DMS79 treated with DMSO at 0.1 percent for 48 hours (cell line): Measurements from ENCODE around the gene C1orf174.
A peak's percentile ranks its signal among the peaks of the same experiment; 100 is the strongest.
"Not testable (repeated sequence)": the region's sequence is repeated elsewhere in the genome, so short reads cannot be mapped to it uniquely, and the experiment has no call there.

Experiments used
- DNase-seq: peaks from one replicate; lab custom pipeline; 2025; lab: John Stamatoyannopoulos, UW

C1orf174 gene

DNA sequence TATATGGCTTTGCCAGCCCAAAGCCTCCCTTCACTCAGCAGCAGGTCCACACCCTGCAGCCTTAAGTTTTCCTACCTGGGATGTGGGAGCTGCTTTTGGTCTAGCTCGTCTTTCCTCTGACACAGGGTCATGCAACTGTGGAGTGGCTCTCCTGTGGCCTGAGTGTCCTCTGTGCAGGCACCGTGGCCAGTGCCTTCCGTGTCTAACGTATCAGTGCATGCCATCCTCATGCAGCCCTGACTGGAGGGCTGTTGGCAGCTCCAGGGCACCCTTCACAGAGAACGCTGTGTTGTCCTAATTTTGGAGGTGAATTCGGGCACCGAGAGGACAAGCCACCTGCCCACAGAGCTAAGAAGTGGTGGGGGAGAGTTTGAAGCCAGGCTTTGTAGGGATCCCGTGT lies 25.7 kb upstream of the C1orf174 start:
- DNase-seq = no peak

DNA sequence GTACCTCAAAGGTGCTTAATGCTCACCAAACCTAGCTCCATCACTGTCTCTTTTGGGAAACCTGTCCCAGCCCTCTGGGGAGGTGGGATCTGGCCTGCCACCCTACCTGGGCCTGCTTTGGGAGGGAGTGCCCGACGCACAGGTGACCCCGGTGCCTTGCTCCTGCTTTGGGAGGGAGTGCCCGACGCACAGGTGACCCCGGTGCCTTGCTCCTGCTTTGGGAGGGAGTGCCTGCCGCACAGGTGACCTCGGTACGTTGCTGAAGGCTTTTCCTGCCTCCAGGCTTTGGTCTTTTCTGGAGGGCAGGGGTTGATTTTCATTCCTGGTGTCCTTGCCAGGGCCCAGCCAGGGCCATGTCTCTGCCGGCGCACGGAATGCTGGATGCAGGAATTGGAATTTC lies 25.2 kb upstream of the C1orf174 start:
- no peak for DNase-seq

DNA sequence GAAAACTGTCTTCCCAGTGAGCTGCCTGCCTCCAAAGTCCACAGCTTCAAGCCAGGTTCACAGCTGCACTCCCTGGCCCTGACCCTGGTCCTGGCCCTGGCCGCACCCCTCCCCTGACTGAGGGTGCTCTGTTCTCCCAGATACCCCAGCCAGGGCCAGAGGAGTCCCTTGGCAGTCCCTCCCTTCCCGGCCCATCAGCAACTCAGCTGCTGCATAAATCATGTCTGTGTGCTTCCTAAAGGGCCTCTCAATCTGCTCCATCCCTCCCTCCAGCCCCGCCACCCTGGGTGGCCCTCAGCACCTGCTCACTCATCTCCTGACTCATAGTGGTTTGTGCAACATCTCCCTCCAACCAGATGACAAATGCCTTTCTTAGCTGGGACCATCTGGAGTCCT lies 24.8 kb upstream of the C1orf174 start:
- DNase-seq = peak; percentile 32

DNA sequence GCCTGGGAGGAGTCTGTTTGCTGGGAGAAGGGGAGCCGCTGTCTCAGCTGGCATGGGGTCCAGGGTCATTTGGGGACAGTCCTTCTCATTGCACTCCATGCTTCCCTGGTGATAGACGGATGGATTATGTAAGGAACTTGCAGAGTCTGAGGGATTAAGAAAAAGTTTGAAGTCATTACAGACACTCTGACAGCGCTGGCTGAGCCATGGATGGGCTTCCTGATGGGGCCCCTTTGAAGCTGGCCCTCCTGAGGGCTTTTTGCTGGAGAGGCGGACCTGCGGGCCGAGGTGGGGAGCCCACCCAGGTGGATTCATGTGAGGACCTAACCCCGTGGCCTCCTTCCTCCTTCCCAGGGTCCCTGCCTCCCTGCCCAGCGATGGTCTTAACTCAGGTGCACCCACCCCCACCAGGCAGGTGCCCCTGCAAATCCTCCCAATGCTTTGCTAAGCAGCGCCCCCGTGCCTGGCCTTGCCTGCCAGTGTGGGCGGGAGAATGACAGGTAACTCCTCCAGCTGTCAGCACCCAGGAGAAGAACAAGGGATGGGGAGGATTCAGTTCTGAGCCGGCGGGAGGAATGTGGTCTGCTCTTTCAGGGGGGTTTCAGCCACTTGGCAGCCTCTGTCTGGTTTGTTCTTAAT lies 24.2 kb upstream of the C1orf174 start:
- no peak for DNase-seq

DNA sequence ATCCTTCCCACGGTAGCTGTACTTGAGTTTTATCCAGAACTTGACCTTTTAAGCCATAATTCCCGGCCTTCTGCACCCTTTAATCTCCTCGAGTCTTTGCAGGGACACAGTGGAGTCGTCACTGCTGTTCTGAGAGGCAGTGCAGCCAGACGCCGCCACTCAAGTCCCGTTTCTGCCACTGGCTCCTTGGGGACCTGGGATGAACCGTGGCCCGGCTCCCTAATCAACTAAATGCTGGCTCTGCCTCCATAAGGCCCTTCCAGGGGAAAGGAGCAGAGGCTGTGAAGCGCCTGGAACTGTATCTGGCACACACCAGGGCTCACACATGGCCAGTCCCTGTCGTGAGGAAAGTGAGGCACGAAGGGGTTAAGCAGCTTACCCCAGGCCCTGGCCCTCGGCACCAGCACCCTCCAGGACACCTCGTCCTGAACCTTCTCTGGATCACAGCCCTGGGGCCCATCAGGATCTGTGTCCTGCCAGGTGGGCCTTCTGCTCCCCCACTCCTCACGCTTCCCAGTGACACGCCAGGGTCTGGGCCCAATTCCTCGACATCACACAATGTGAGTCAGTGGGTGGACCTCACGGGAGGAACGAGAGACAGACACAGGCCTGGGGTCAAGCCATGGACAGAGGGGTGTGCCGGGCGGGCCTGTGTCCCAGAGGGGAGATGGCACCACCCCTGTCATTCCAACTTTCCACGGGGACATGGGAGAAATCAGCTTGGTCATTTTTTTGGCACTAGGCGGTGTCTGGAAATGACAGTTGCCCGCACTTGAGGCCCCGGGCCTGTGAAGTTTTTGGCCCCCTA lies 23.5 kb upstream of the C1orf174 start:
- no peak for DNase-seq

DNA sequence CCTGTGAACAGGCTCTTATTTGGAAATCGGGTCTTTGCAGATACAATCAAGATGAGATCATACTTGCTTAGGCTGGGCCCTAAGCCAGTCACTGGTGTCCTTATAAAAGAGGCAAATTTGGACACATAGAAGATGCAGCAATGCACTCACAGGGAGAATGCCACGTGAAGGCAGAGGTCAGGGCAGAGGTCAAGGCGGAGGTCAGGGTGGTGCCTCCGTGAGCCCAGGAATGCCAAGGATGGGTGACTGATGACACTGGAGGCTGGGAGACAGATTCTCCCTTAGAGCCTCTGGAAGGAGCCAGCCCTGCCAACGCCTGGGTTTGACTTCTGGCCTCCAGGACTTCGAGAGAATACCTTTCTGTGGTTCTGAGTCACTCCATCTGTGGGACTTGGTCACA lies 22.8 kb upstream of the C1orf174 start:
- no peak for DNase-seq

DNA sequence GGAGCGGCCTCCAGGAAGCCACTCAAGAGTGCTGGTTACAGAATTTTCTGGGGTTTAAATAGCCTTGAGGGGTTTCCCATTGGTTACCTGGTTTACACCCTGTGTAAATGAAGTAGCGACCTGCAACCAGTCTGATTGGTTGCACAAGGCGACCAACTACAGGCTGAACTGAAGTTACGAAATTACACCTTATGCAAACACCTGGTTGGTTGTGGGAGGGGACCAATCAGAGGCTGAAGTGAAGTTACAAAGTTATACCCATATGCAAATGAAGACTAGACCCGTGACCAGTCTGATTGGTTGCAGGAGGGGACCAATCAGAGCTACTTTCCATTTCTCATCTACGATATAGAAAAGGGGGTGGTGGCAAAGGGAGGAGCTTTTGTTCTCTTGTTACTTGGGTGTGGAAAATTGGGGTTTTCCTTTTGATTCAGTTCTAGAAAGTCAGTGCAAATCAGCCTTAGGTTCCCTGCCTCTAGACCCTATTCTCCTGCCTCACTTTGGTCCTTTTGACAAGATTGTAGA lies 22.2 kb upstream of the C1orf174 start:
- DNase-seq = no peak

DNA sequence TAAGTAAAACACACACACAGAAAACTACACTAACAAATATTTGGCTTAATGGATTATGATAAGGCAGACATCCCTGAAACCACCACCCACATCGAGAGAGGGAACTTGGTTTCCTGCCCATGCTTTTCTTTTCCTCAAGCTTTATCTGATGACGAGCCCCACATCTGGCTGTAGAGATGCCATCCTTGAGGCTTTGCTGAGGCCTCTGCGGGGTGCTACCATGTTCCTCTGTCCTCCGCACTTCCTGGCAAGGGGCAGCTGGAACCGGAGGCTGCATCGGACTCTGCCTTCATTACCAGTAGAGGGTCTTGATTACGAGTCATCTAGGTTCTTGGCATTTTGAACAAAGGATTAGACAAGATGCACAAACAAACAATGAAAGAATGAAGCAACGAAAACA lies 21.7 kb upstream of the C1orf174 start:
- no peak for DNase-seq

DNA sequence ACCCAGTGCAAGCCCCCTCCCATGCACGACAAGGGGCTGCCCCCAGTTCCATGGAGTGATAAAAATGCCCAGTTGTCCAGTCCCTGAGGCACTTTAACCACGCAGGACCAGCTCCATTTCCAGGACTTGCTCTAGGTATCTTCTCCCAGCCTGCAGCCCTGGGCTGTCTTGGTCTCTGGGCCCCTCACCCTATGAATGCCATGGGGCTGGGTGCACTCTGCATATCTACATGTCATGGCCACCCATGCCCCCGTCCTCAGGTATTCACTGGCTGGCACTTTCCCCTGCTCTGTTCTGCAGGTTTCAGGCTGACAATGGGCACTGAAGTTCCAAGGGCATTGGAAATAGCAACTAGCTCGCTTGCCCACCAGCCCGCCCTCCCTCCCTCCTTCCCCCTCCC lies 19.6 kb upstream of the C1orf174 start:
- DNase-seq = no peak

DNA sequence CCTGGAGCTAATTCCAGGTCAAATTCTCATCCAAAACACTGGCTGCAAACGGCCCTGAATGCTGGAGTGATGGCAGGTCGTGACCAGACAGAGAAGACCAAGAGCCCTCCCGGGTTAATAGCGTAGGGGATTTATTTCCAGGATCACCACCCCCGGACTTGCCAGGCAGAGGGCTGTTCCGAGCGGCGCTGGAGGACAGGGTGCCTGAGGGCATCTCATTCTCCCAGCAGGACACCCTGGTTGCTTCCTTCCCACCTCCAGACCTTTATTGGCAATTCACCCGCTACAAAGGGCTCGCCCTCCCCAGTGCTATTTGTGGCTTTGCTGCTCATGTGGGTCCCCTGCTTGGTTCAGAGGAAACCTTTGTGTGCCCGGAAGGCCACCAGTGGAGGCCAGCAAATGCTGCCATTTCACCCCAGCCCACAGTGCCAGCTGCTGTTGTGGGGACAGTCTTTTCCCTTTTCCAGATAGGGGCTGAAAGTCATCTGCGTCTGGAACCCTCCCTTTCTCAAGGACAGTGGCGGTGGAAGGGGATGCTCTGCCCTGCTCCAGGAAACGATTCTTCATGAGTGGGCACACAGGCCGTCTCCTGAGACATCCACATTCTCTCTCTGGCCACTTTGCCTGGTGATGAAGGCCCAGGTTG lies 19.0 kb upstream of the C1orf174 start:
- DNase-seq = no peak

DNA sequence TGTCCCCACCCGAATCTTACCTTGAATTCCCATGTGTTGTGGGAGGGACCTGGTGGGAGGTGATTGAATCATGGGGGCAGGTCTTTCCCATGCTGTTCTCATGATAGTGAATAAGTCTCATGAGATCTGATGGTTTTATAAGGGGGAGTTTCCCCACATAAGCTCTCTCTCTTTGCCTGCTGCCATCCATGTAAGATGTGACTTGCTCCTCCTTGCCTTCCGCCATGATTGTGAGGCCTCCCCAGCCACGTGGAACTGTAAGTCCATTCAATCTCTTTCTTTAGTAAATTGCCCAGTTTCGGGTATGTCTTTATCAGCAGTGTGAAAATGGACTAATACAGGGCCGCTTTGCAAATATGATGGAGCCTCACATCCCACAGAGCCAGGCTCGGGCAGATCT lies 18.3 kb upstream of the C1orf174 start:
- DNase-seq = not testable (repeated sequence)

DNA sequence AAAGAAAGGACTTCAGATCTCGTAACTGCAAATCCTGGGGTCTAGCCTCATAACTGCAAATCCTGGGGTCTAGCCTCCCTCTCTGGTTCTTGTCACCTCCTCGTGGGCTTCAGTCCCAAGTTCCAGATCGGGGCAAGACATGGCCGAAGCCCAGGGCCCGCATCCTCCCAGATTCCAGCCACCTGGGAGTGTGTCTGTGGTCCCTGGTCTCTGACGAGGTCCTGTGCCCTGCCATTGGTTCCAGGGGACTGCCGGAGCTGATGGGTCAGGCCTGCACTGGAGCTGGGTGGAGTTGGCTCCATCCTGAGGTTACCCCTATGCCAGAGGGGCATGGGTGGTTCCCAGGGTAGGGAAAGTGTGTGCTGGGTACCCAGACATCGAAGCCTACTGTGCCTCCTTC lies 17.7 kb upstream of the C1orf174 start:
- no peak for DNase-seq

DNA sequence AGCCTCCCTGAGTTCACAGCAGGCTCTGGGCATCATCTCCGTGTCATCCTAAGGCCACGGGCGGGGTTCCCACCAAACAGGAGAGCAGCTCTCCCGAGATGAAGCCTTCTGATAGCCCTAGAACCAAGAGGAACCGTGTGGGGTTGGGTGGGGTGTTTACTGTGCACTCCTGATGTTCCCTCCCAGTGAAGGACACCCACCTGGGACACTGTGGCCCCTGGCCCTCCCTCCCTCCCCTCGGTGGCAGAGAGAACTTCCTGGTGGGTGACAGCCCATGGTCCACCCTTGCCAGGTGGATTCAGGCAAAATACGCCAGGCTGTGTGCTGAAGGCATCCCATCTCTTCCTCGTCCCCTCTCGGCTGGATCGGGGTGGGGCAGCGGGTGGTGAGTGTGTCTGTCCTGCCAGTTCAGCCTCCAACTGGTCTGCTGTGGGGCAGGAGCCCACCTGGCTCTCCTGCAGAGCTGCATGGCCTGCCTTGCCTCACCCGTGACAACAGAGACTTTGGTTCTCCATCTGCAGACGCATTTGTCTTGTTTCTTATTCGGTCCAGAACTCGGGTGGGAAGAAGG lies 15.6 kb upstream of the C1orf174 start:
- DNase-seq = no peak

DNA sequence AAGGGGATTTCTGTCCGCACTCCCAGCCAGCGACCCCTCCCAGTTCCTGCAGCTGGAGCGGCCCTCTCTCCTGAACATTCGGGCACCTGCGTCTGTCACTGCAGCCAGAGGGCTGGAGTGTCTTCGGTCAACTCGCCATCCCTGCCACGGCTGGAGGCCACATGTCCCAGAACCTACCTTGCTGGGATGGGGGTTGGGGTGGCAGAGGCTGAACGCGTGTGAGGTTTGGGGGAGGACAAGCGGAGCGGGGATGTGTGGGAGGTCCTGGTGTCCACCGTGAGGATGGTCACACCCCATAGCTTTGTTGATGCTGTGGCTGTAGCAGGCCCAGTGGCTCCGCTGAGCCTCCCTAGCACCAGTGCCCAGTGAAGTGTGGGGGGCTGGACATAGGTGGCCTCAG lies 14.8 kb upstream of the C1orf174 start:
- no peak for DNase-seq

DNA sequence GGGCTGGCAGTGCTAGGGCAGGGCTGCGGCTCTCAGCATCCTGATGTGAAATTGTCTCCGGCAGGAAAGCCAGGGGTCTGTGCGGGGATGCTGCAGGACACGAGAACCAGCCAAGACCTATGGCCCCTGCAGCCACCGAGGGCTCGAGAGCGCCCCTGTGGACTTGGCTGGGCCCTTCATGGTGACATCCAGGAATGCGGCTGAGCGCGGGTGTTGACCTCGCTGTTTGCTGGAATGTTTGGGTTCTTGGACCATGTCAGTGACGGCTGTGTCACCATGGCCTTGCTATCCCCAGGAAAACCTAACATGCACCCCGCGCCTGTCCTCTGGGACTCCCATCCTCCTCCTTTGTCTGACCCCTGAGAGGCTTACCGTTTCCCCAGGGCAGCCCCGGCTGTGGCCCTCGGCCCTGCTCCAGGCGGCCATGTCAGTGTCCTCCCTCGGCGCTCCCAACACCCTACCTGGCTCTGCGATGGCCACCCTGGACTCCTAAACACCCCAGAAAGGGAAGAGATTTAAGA lies 14.3 kb upstream of the C1orf174 start:
- no peak for DNase-seq

DNA sequence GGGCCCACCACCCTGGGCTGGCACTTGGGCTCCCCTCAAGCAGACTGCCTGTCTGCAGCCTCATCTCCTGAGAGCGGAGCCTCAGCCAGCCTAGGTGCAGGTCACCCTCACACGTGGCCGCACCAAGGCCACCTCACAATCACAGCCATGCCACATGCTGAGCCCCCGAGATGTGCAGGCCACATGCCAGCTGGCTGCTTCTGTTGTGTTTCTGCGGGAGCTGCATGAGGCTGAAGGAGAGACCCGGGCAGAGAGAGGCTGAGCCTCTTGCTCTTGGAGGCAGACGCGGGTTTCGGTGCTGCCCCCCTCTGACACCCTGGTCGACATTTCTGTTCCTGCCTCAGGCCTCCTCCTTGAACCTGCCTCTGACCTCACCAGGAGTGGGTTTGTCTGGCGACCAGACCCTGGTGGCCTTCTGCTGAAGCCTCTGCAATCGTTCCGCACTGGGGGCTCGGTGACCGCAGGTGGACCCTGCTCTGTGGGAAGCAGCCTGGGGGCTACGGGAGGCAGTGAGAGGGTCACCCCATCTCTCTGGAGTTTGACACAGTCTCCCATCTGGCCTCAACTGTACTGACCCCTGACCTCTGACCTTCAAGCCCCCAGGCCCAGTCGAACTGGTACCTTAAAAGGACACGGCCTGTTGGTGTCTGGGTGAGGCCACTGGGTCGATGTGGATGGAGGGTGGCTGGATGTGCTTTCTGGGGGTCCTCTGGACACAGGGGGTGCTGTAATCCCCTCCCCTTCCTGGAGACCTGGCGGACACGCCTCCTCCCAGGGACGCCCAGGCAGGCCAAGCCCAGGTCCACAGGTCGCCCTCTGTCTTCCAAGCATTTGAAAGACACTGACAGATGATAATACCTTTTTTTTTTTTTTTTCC lies 13.0 kb upstream of the C1orf174 start:
- no peak for DNase-seq

DNA sequence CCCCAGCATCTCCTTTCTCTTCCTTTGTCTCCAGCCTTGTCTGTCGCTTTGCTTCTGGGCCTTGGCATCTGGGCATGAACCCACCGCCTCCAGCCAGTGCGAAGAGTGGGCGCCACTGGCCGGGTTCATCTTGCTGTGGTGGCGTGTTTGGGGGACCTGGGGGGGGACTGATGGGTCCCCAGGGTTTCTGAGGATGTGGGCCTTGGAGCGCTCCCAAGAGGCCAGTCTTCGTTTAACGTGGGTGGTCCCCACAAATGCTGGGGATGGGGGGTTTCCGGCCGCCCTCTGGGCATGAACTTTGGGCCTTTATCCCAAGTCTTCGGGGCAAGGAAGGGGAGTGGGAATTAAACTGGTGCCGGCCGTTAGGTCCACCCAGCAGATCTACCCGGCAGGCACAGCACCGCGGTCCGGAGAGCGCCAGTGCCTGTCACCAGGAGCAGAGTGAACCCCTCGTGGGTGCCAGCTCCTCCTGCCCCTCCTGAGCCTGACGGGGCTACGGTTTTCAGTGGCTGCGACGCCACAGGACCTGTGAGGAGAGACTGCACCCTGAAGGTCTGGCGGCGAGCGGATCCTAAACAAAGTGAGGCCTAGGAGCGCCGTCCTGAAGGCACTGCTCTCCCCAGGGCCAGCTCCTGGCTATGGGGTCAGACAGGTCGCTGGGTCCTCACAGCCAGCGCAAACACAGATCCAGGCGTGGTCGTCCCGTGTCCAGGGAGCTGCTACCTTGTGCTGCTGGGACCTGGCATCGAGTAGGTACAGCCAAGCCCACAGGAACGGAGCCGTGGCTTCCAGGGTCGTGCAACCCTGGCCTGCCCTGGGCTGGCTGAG lies 12.1 kb upstream of the C1orf174 start:
- no peak for DNase-seq

DNA sequence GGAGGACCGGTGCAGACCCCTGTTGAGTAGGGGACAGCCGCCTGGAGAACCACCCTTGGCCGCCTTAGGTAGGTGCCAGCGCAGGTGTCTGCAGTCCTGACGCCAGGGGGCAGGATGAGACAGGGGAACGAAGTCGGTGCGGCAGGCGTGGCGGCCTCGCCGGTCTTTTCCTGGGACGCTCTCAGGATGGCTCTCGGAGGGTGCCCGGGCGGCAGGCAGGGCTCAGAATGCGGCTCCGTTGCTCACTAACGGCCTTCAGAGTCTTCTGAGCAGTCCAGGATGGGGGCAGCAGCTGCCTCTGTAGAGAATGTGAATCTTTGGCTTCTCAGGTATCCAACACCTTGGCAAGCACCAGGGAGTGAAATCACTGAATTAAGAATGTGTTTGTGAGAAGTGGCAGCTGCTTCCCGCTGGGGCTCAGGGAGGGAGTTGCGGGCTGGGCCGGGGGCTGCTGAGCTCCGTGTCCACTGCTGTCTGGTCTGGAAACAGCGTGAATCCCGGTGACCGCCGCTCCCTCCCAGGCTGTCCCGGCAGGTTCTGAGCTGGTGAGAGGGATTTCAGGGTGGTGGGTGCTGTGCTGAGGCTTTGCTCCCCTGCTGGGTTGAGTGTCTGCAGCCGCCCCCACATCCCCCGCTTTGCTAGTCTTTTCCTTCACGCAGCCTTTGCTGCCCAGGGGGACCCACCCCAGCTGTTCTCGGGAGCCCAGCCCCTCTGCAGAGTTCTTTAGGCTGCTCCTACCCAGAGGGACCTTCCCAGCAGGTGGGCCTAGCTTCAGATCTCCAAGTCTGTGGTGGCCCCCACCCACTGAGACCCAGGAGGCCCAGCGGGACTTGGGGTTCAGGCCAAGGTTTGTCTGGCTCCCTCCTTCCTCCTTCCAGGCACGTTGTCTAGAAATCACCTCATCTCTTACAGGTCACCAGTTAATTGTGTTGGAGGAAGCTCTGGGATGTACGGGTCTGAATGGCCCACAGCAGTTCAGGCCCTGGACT lies 11.1 kb upstream of the C1orf174 start:
- peak; percentile 85 for DNase-seq

DNA sequence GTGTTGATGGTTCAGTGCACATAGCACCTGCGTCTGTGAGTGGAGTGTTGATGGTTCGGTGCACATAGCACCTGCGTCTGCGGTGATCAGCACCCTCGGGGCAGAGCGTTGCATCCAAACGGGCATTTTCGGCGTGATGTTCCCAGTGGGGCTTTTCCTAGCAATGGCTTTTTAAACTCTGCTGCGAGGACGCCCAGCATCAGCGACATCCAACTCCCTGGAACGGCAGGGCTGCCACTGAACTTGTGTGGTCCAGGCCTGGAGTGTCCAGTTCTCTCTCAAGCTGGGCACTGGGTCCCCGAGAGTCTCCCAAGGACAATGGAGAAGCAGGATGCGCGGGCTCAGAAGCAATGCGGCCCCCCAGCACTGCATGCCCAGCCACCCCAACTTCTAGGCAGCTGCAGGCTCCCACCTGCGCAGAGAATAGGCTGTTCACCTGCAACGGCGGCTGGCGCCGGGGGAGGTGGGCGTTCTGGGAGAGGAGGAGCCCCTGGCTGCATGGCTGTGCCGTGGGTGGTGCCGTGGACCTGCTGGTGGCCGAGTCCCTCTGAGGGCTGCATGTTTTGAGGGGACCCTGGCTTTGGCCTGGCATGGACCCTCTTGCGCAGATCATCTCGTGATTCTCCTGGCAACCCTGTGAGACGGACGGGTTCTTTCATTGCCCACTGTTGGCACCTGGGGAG lies 10.1 kb upstream of the C1orf174 start:
- peak; percentile 79 for DNase-seq
